Stimulated activated CD4-positive, alpha-beta T cell treated with anti-CD3 and anti-CD28 coated beads, Interleukin-1b, Interleukin-23, amount 100 ng/mL, for 48 hours (primary cell): ENCODE results near the gene MRPL34.
A peak's percentile ranks its signal among the peaks of the same experiment; 100 is the strongest.

Experiments used
- DNase-seq: peaks from one replicate; pipeline ENCODE4 v3.0.0-alpha.2; 2020

The MRPL34 gene

GRCh38 chr19:17329366-17330261 lies 23.9 kb downstream of the MRPL34 start:
- DNase-seq: no peak

GRCh38 chr19:17330262-17331044 lies 24.8 kb downstream of the MRPL34 start:
- no peak for DNase-seq

- no peak for DNase-seq
Measured at GRCh38 chr19:17331045-17331558, 25.4 kb downstream of the MRPL34 start.

- DNase-seq: no peak
Measured at GRCh38 chr19:17332360-17332676, 26.6 kb downstream of the MRPL34 start.

DNA sequence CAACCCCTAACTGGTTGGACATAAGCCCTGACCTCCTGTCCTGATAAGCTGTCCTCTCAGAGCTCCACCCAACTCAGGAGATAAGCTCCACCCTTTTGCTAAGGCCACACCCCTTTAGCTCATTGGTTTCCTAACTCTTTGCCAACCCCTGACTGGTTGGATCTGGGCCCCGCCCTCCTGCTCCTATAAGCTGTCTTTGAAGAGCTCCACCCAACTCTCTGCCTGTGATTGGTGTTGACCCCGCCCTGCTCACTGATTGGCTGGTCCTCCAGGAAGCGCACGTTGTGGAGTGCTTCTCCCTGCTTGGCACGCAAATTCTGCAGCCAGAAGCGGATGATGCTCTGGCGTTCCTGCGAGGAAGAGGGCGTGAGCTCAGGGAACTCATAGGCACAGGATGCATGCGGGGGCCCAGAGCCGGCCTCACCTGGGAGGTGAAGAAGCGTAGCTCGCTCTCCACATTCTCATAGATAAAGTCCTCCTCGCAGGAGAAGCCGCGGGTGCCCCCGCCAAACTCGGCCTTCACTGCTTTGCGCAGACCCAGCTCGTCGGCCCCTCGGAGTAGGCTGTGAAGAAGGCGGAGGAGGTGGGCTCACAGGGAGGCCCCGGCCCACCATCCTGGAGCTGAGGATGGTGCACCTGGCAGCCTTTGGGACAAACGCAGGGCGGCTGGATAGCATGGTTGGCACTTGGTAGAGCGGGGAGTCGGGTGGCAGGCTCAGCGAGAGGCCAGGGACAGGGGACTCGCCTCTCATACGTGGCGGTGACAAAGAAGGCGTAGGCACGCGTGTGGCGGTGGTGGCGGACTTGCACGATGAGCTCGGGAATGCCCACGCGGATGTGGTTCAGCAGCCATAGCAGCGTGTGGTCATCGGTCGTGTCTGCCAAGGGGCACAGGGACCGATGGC lies 27.3 kb downstream of the MRPL34 start:
- peak; percentile 78 for DNase-seq

DNA sequence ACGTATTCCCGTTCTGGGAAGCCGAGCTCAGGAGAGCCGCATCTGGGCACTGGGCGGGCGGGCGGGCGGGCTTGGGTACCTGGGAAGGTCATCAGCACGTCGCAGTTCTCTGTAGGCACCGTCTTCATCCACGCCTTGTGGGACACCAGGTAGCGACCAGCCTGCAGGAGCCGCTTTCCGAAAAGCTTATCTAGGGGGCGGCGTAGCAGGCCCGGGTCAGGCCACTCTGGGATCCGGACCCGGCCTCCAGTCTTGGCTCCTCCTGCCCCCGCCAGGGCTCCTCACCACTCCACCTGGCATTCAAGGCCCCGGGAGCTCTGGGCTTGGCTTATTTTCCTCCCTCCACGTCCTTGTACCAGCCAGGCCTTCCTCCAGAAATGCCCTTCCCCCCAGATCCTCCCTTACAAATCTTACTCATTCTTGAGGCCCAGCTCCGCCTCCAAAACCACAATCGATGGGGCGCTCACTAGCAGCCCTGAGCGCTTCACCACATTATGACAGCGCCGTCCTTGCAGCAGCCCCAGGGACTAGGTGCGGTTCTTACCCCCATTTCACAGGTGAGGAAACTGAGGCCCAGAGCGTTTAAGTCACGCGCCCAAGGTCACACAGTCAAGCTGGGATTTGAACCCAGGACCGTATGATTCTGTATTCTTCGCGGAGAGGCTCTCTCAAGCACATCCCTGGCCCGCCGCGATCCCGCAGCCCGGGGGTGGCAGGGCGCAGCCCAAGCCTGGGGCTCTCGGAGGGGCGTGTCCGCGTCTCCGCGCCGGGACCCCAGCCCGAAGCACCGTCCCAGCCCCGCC lies 28.1 kb downstream of the MRPL34 start:
- peak; percentile 84 for DNase-seq

DNA sequence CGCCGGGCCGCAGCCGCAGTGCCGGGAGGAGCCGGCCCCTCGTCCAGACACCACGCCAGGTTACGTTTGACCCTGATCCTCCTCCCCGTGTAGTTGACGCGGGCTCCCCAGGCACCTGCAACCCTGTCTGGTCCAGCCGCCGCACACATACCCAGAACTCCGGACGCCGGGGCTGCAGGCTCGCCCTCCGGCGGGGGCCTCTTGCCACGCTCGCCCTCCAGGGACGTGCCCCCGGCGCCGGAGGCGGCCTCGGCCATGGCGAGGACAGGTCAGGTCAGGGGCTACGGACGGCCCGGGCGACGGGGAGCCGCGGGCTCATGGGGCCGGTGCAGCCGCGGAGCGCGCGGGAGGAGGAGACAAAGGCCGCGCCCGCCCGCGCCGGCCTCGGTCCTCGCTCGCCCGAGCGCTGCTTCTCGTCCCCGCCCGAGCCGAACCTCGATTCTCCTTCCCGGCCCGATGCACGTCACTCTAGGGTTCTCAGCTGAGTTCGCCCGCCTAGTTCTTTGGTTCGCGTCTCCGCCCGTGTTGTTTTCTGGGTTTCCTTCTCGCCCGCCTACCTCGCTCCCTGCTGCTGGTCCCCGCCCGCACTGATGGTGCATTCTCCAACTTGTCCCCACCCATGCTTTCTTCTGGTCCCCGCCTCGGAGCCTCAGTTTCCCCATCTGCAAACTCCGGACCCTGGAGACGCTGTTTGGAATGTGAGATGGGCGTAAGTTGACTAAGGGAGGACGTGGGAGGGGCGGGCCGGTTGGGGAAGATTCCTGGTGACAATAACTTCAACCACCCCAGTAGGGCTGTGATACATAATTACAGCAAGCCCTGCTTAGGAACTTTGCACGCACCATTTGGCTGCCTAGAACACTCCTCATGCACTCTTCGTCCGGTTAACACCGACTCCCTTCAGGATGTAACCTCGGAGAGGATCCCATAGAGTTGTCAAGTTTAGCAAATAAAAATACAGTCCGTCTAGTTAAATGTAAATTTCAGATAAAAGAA lies 29.0 kb downstream of the MRPL34 start, which contains the start of gene ANO8:
Gene ANO8, minus strand, starts transcription at position 442 of the 996 bp plus-strand sequence. Its CDS starts 185 bp downstream, at position 257.
- peak; percentile 96 for DNase-seq

DNA sequence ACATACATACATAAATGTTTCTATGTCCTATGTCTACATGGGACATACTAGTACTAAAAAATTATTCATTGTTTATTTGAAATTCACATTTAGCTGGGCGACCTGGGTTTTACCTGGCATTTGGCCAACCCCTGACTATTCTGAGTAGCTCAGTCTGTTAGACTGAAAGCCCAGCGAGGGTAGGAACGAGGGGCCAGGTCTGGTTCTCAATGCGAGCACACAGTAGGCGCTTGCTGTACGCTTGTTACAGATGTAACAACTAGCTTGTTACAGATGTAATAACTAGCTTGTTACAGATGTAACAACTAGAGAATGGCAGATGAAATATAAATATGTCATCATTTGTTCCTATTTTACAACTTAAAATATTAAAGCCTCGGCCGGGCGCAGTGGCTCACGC lies 29.9 kb downstream of the MRPL34 start:
- no peak for DNase-seq

DNA sequence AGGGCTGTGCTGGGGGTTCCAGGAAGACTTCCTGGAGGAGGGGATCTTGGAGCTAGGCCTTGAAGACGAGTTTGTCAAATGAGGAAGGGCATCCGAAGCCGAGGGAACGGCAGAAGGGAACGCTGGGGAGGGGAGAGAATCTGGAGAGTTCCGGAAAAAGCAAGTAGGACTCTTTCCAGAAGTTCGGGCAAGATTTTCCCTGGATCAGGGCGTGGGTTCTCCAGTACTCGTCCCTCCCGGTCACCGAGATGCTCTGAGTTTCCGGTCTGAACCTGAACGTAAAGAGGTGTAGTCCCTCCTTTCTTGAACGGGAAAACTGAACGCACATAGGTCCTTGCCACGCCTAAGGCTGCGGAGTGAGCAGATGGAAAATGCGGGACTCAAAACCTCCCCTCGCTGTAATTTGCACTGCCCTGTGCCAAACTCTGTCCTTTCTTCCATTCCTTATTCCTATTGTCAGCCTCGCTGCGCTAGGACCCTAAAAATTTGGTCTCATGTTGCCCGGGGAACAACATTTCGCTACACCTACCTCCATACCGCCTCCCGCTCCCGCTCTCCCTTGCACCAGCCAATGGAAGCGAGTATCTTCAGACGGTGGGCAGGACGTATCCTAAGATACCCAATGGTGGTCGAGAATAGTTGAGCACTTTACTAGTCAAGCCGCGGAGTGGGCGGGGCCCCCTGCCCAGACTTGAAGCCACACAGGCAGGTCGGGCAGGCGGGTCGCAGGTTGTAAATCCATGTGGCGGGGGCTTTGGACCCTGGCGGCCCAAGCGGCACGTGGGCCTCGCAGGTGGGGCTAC lies 31.4 kb downstream of the MRPL34 start, which contains the start of gene GTPBP3:
Gene GTPBP3, plus strand, starts transcription at position 682 of the 803 bp plus-strand sequence. Its CDS starts 59 bp downstream, at position 741.
- peak; percentile 98 for DNase-seq

- peak; percentile 44 for DNase-seq
Measured at GRCh38 chr19:17337675-17338432, 32.2 kb downstream of the MRPL34 start.

DNA sequence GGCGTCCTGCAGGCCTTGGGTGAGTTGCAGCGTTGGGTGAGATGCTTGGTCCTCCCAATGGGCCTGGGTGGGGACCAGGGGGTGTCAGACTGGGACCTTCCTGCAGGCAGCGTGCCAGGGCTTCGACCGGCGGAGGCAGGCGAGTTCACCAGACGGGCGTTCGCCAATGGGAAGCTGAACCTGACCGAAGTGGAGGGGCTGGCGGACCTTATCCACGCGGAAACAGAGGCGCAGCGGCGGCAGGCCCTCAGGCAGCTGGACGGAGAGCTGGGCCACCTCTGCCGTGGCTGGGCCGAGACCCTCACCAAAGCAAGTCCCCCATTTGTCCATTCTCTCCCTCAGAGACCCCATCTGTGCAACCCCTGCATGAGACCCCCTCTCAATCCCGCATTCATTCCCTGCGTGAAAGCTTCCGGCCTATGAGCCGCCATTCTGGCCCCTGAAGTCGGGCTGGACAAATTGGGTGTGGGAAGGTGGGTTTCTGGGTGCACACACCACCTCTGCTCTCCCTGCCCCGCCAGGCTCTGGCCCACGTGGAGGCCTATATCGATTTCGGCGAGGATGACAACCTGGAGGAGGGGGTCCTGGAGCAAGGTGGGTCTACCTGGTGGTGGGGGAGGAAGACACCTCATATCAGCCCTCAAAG lies 32.9 kb downstream of the MRPL34 start:
- no peak for DNase-seq

DNA sequence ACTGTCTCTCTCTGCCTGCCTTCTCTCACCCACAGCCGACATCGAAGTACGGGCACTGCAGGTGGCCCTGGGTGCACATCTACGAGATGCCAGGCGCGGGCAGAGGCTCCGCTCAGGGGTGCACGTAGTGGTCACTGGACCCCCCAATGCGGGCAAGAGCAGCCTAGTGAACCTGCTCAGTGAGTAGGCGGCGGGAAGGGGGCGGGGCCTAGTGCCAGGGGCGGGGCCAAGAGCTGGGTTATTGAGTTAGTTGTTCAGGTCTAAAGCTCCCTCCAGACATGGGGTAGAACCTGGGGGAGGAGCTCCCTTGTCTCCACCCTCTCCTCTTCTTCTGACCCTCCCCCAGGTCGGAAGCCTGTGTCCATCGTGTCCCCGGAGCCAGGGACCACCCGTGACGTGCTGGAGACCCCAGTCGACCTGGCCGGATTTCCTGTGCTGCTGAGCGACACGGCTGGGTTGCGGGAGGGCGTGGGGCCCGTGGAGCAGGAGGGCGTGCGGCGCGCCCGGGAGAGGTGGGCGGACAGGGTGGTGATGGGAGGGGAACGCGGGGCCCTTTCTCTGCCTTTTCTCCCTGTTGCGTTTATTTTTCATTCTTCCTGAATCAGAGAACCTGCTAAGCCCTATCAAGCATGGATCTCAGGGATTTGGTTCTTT lies 33.5 kb downstream of the MRPL34 start:
- DNase-seq: peak; percentile 57

- DNase-seq: no peak
Measured at GRCh38 chr19:17340302-17340870, 34.7 kb downstream of the MRPL34 start.

DNA sequence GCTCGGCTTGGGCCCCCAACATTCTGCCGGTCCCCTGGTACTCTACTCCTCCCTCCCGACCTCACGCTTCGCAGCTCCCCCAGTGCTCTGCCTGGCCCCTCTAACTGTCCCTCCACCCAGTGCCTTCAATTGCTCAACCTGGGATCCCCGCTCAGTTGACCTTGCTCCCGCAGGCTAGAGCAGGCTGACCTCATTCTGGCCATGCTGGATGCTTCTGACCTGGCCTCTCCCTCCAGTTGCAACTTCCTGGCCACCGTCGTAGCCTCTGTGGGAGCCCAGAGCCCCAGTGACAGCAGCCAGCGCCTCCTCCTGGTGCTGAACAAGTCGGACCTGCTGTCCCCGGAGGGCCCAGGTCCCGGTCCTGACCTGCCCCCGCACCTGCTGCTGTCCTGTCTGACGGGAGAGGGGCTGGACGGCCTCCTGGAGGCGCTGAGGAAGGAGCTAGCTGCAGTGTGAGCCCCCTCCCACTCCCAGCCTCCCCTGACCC lies 35.2 kb downstream of the MRPL34 start:
- no peak for DNase-seq

DNA sequence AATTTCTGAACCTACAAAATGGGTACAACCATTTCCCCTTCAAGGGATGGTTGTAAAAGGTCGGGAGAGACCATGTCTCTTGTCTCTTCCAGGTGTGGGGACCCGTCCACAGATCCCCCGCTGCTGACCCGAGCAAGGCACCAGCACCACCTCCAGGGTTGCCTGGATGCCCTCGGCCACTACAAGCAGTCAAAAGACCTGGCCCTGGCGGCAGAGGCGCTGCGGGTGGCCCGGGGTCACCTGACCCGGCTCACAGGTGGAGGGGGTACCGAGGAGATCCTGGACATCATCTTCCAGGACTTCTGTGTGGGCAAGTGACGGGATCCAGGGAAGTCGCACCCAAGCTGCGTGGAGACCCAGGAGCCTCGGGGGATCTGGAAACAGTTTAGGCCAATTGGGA lies 35.7 kb downstream of the MRPL34 start:
- no peak for DNase-seq

DNA sequence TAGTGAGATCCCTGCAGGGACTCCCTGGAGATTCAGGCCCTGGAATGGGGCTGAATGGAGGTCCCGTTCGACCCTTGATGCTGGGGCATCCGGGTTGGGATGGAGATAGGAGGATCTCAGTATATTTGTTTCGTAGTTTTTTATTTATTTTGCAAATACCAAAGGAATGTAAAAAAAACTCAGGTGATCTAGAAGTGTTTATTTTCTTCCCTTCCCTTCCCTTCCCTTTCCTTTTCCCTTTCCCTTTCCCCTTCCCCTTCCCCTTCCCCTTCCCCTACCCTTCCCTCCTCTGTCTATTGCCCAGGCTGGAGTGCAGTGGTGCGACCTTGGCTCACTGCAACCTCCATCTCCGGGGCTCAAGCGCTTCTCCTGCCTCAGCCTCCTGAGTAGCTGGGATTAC lies 36.2 kb downstream of the MRPL34 start:
- DNase-seq: no peak

DNA sequence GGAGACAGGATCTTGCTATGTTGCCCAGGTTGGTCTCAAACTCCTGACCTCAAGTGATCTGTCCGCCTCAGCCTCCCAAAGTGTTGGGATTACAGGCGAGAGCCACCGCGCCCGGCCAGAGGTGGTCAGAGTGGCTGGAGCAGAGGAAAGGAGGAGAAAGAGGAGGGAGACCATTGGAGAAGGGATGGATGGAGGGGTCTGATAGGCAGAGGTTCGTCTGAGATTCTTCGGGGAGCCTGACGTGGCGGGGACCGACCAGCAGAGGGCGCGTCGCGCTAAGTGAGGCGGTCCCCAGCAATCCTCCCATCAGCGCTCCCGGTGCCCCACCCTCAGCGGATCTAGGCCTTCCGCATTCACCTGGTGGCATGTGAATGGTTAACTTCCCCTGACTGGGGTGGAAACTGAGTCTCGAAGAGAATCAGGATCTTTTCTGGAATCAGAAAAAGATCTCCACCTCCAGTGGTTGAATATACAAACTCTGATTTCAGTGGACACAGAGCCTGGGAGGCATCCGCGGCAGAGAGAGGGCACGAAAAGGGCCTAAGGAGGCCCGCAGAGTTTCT lies 40.5 kb downstream of the MRPL34 start:
- DNase-seq: peak; percentile 78
